ENCODE data around the gene L3MBTL2. TPM values are rescaled to one million over a fixed set of nuclear protein-coding genes. Genes with fewer than 3 reads are reported as not detected.

L3MBTL2 gene
- total and polyA plus RNA-seq, 10 of the 15 experiments (the other 5 are each of a cell fraction or from before 2014, with no cell fraction given): 13.2 to 37.6 (median 28.2) TPM

DNA sequence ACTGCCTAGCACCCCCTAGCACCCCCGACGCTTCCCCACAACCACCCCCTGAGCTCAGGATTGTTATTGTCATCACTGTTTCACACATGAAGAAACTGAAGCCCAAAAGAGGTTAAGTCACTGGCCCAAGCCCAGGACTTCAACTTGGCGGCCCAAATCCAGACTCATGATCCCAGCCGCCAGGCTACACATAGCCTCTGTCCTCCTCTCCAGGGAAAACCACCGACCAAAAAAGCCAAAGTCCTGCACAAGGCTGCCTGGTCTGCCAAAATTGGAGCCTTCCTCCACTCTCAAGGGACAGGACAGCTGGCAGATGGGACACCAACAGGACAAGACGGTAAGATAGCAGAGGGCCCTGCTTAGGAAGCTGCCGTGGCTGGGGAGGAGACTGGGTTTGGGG lies 10.8 kb downstream of the L3MBTL2 start:
- Histone ChIP-seq H3K27ac (ENCODE audit: control insufficient read depth, insufficient read depth) (no peak overlapping the region), H3K9ac (ENCODE audit: control insufficient read depth, insufficient read depth, low read length) (no peak overlapping the region), H3K4me2 (ENCODE audit: control insufficient read depth, insufficient read depth) (no peak overlapping the region), H3K36me3 (ENCODE audit: control insufficient read depth in 2 of 2, insufficient read depth in 2 of 2, low read length in 1 of 2) (peaks cover 7 to 13% of the 10 kb centered on the region in 2 experiments), H3K79me2 (ENCODE audit: control insufficient read depth, insufficient read depth, low read length) (no peaks in the 10 kb centered on the region), H3K27me3 (replicated peaks in 1 of 2; ENCODE audit: control insufficient read depth in 2 of 2, insufficient read depth in 2 of 2, low read length in 1 of 2) (no peaks in the 10 kb centered on the region), H4K20me1 (ENCODE audit: control insufficient read depth, insufficient read depth) (no peaks in the 10 kb centered on the region), H3K4me1 (ENCODE audit: control insufficient read depth, insufficient read depth, low read length) (peaks cover 12% of the 10 kb centered on the region), H3K4me3 (no peak overlapping the region), H2AFZ (ENCODE audit: control insufficient read depth, low read depth, low read length) (no peak overlapping the region), H3K9me3 (replicated peaks; ENCODE audit: control insufficient read depth, insufficient read depth, low read length) (no peaks in the 10 kb centered on the region; the same call in 2 of the 3 replicates)
- FAIRE-seq: no peak
- RAD21 ChIA-PET (ENCODE audit: unreplicated experiment): no interaction called here
- no peak for DNase-seq (ENCODE audit: low read depth, low spot score)
- 99% methylated on average over 7 of the region's 7 CpGs for WGBS (ENCODE audit: insufficient coverage, insufficient replicate concordance, low lambda C conversion rate, missing lambda C conversion rate)
- no peak for TF ChIP-seq FOXM1 (IDR thresholded peaks at IDR 0.05; ENCODE audit: low read depth, low read length)
- no peak for TF ChIP-seq EZH2 (IDR thresholded peaks at IDR 0.05; ENCODE audit: borderline replicate concordance, control insufficient read depth, low read depth, low read length)
- TF ChIP-seq SUZ12 (IDR thresholded peaks at IDR 0.05; ENCODE audit: unreplicated experiment): no peak
- TF ChIP-seq RFX5 (IDR thresholded peaks at IDR 0.05; ENCODE audit: low read depth, low read length): no peak
- TF ChIP-seq EED (IDR thresholded peaks at IDR 0.05; ENCODE audit: low read depth): no peak
- no peak for TF ChIP-seq MTA3 (IDR thresholded peaks at IDR 0.05; ENCODE audit: borderline replicate concordance, low read length)
- TF ChIP-seq, protein P1, sequence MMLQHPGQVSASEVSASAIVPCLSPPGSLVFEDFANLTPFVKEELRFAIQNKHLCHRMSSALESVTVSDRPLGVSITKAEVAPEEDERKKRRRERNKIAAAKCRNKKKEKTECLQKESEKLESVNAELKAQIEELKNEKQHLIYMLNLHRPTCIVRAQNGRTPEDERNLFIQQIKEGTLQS (IDR thresholded peaks at IDR 0.05; ENCODE audit: borderline replicate concordance, extremely low read depth, low read depth, low read length): no peak
- CTCF ChIA-PET: interaction anchor here (2.2 kb wide), 1 partner anchor 22 kb away, joined by 6 read pairs; no protein-coding TSS in a partner anchor
- no peak for ATAC-seq
- POLR2A ChIA-PET: interaction anchor here (0.6 kb wide), 1 partner anchor 301 kb away, joined by 4 read pairs; no protein-coding TSS in a partner anchor
- intact Hi-C loops (cut with micrococcal nuclease; ENCODE audit: unreplicated experiment) (no loop called here), in situ Hi-C loops (cut with MboI) (no loop called here)
- SMC1A ChIA-PET (ENCODE audit: uncharacterized antibody, unreplicated experiment): no interaction called here
- BruUV-seq (replicated peaks): no TSS peak

All from GM12878 (cell line).